GM10266 (cell line): Measurements from ENCODE around the gene GFRA1.

Experiments used
- DNase-seq: peaks from one replicate; pipeline ENCODE4 v3.0.0; 2012; ENCODE audit errors: extremely low spot score
- TF ChIP-seq, protein P1 (sequence below): IDR thresholded peaks from 2 replicates; pipeline ENCODE4 v1.5.1; 2012; ENCODE audit warnings: mild to moderate bottlenecking, low read depth; ENCODE audit not compliant: control insufficient read depth, insufficient read depth; ENCODE audit errors: missing control alignments

GFRA1 gene

DNA sequence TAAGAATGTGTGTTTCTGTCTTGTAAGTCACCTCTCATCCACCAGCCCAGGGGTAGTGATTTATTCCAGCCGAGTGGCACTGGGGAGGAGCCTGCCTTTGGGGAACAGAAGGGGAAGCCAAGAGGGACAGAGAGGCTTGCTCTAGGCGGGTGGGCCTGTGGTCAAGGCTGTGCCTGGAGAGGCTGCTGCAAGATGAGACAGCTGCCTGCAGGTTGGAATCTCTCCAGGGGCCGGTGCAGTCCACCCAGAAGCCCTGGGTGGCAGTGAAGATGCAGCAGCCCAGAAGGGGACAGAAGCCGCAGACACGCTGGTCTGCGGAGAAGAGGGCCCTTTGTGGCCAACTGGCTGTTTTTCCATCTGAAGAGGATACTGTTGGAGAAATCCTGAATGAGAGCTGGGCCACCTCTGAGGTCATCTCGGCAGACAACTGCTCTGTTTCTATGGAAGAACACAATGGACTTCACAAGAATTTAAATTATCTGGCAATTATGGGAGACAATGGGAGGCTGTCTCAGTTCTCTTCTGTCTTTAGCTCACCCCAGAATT is 175.7 kb downstream of the GFRA1 start:
- DNase-seq = no peak
- TF ChIP-seq, protein P1, sequence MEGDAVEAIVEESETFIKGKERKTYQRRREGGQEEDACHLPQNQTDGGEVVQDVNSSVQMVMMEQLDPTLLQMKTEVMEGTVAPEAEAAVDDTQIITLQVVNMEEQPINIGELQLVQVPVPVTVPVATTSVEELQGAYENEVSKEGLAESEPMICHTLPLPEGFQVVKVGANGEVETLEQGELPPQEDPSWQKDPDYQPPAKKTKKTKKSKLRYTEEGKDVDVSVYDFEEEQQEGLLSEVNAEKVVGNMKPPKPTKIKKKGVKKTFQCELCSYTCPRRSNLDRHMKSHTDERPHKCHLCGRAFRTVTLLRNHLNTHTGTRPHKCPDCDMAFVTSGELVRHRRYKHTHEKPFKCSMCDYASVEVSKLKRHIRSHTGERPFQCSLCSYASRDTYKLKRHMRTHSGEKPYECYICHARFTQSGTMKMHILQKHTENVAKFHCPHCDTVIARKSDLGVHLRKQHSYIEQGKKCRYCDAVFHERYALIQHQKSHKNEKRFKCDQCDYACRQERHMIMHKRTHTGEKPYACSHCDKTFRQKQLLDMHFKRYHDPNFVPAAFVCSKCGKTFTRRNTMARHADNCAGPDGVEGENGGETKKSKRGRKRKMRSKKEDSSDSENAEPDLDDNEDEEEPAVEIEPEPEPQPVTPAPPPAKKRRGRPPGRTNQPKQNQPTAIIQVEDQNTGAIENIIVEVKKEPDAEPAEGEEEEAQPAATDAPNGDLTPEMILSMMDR = no peak

GRCh38 chr10:116096526-116096925 is 176.5 kb downstream of the GFRA1 start:
- TF ChIP-seq, protein P1 = no peak
- no peak for DNase-seq

DNA sequence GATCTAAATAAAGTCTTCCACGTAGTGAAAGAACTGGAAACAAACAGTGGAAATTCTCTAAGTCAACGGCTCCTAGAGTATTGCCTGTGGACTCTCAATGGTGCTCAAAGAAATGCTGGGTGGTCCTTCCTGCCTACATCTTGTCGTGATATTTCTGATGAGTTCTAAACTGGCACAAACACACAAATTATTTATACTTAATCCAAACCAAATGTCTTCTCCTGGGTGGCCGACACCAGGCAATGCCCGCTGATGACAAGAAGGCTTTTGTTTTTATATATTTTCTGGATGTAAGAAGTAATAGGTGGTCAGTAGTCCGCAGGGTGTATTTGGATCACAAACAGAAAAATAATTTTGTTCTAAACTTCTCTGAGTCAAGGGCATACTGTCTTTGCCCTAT is 178.7 kb downstream of the GFRA1 start:
- no peak for DNase-seq
- TF ChIP-seq, protein P1 = no peak

DNA sequence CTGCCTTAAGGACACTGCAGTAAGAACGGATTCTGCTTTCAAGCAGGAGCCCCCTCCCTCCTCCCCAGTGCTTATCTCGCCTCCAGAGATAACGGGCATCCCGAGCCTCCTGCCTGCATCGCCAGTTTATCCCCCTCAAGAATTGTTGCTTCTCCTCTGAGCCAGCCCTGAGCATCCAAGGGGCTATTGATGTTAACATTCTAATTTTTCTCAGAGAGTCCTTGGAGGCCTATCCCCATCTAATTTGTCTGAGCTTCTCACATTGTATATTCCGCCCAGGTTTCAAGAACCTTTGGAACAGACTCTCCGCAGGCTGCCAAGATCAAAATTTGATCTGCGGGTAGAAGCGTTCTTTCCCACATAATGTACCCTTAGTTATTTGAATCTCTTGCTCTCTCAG is 180.0 kb downstream of the GFRA1 start:
- DNase-seq = no peak
- TF ChIP-seq, protein P1 = no peak

DNA sequence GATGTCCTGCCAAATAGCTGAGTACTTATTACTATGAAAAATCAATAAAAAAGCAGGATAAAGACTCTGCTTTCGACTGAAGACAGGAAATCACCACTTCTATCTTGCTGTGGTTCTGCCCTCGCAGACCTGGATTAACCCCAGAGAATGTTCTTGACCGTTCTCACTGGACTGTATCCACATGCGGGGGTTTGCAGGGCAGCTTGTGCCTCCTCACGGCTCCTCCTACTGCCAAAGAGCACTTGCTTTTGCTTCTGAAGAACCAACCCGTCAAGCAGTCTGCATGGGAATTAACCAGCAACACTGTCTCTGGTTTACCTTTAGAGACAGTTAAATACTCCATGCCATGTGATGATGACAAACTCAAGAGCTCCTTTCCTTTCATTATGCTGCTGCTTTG is 184.0 kb downstream of the GFRA1 start:
- TF ChIP-seq, protein P1 = no peak
- DNase-seq = no peak

DNA sequence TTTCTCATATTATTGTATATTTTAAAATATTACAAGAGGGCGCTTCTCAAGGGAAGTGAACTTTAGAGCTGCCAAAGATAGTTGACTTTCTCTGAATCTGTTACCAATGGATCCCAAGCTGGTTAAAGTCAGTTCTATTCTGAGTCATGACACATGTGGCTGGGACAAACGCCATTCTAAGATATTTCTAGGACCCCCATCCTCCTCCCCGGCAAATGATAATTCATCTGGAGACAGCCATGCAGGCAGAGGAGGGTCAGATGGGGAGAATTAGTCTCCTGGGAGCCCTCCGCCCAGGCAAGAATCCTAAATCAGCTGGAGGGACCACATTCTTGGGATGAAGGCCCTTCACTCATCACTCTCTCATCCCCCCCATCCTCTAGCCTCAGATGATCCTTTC is 187.7 kb downstream of the GFRA1 start:
- TF ChIP-seq, protein P1 = no peak
- DNase-seq = no peak

- TF ChIP-seq, protein P1 = no peak
- no peak for DNase-seq
Observed at GRCh38 chr10:116084161-116084560, 188.8 kb downstream of the GFRA1 start.
